GM15510 (cell line): ENCODE data around the gene SOX18.

Experiments used
- POLR2A ChIP-seq: IDR thresholded peaks from 3 replicates; pipeline ENCODE4 v1.6.1; 2011; ENCODE audit warnings: borderline replicate concordance; ENCODE audit not compliant: insufficient read length; ENCODE audit errors: extremely low read depth

Gene SOX18

DNA sequence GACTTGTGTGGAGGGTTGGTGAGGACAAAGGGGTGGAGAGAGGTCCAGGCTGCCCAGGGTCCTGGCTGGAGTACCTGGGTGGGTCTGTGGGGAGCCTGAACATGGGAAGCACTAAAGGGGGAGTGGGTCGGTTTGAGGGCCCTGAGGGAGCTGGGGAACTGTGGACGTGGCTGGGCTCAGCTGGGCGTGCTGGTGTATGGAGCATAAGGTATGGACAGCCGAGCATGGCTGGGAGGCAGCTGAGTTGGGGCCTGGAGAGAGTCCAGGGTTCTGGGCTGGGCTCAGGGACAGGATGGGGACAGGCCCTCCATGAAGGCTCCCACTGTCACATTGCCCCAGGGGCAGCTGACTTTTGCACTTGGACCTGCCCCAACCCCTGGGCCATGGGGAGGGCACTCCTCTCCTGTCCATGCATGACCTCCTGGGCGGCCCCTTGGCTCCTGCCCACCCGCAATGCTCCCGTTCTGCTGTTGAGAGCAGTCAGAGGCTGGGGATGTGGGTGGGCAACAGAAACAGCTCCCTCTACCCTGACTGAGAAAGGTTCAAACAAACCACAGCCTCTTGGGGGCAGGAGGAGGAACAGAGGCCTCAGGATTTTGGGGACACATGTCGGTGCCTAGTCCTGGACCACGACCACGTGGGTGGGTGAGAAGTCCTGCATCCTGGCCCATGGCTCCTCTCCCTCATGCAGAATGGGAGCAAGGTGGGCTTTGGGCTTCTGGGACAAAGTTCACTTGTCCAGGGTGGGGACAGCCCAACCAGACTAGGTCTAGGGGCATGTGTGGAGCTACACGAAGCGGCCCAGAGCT, 9.0 kb downstream of the SOX18 start:
- no peak for TF ChIP-seq POLR2A

GRCh38 chr20:64039293-64040160, 9.9 kb downstream of the SOX18 start:
- TF ChIP-seq POLR2A: no peak

GRCh38 chr20:64038565-64039292, 10.7 kb downstream of the SOX18 start:
- peak; percentile 12 for TF ChIP-seq POLR2A

DNA sequence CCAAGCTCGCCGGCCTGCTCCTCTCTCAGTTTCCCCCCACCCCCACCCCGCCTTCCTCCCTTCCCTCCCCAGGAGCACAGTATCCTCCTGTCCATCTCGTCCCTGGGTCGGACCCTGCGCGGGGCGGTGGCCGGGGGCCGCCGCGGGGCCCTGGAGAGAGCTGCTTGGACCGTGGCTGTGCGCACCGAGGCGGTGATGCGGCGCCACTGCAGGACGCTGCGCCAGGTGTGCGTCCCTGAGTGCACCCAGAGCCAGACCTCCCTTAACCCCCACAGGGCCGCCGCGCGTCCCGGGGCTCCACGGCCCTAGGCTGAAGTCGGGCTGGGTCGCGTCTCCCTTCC, 11.2 kb downstream of the SOX18 start:
- TF ChIP-seq POLR2A: no peak

- TF ChIP-seq POLR2A: no peak
Measured at GRCh38 chr20:64037498-64038213, 11.8 kb downstream of the SOX18 start.

- TF ChIP-seq POLR2A: no peak
Measured at GRCh38 chr20:64037199-64037497, 12.3 kb downstream of the SOX18 start.

DNA sequence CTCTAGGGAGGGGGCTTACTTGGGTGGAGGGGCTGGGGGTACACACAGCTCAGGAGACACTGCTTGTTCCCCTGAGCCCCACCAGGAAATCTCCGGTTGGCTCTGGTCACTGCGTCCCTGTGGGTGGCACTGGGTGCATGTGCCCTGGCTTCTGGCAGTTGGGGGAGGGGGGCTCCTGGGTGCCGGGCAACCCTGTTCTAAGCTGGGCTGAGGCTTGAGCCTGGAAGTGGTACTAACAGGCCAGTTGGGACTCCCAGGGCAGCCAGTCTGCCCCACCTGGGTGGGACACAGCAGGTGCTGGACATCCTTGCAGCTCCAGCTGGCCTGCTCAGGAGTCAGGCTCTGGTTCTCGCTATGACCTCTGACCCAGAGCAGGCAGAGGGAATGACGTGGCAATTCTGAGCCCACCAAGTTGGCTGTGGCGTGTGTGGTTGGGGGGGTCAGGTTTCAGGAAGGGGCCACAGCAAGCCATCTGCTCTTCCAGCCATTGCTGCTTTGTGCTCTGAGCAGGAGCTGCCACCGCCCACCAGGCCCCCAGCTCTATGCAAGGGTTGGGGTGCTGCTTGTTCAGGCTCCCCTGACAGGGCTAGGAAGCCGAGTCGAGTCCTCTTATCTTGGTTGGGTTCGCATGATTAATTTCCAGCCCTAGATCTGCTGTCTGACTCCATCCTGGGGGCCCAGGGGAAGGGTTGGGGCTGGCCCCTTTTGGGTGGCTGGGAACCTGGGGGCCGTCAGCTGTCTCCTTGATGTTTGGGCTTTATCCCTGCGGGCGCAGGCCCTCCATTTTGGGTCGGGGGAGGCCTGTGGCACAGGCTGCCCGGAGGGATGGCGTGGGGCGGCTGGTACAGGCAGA, 12.9 kb downstream of the SOX18 start:
- TF ChIP-seq POLR2A: no peak

DNA sequence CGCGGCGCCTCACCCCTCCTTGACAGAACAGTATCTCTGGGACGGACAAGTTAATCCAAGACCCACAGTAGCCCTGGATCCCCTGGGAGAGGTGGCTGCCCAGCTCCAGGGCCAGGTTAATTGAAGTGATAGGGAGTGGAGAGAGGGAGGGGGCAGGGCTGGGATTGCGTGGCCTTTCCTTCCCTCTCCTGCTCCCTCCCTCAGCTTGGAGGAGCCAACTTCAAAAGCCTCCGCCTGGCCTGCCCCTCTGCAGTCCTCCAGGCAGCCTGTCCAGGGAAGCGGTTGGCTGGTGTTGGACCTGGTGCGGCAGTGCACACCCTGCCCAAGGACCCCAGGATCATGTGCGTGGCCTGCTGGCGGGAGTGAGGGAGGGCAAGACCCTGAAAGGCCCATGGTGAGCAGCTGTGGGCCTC, 13.5 kb downstream of the SOX18 start, which contains the start of gene C20orf204:
TSS of gene C20orf204 (plus strand) at position 250 of the 413 bp plus-strand sequence. CDS start at position 392, 142 bp downstream.
- no peak for TF ChIP-seq POLR2A

- TF ChIP-seq POLR2A: peak; percentile 12
Measured at GRCh38 chr20:64035066-64035932, 14.1 kb downstream of the SOX18 start.

- TF ChIP-seq POLR2A: no peak
Measured at GRCh38 chr20:64033981-64034493, 15.4 kb downstream of the SOX18 start.

DNA sequence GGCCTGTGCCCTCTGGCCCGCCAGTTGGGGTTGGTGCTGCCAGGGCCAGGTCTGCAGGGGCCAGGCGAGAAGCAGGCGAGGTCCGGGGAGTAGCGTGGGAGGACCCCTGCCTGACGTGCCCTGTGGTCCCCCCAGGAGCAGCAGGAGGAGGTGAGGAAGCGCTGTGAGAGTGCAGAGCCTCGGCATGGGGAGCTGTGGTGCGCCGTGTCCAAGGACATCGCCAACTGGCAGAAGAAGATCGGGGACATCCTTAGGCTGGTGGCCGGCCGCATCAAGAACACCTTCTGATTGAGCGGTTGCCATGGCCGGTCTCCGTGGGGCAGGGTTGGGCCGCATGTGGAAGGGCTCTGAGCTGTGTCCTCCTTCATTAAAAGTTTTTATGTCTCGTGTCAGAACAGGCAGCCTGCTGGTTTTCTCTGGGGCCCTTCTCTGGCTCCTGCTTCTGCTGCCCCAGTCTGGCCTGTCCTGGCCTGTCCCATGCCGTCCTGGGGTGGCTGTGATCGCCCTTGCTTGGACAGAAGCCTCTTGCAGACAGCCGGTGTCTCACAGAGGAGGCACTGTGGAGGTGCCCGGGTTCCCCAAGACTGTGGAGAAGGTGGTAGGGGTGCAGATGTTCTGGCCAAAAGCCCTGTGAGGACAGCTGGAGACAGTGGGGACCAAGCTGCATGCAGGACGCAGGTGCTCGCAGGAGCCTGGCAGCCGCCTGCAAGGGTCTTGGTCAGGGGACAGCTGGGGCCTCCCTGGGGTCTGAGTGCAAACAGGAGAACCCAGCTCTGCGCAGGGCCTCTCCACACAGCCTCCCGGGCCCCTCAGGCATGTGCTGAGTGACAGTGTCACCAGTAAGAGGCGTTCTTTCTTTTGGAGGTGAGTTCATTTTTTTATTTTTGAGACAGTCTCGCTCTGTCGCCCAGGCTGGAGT, 16.5 kb downstream of the SOX18 start:
- TF ChIP-seq POLR2A: no peak

GRCh38 chr20:64031822-64032314, 17.6 kb downstream of the SOX18 start:
- TF ChIP-seq POLR2A: no peak
